Measurements from ENCODE around the gene SLC1A2. TPM values are rescaled to one million over a fixed set of nuclear protein-coding genes. Genes with fewer than 3 reads are reported as not detected.

Gene SLC1A2
- total RNA-seq, 4 donors from 2014 or later = 0.65 to 1.3 (median 0.68) TPM; not detected in 1

DNA sequence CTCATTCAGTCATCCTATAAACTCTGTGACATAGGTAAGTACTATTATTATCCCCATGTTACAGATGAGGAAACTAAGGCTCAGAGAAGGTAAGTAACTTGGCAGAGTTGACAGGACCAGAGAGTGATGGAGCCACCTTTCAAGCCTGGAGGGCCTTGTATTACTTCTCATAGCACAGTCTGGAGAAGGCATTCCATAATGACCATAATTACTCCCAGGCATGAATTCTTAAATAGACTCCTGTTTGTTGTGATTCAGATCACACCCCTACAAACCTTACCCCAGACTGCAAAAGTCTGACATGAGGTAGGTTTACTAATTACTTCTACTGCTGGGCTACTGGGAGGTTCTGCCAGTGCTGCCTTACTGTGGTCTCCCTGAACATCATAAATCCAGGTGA, 203.4 kb downstream of the SLC1A2 start:
- TF ChIP-seq, protein P1, sequence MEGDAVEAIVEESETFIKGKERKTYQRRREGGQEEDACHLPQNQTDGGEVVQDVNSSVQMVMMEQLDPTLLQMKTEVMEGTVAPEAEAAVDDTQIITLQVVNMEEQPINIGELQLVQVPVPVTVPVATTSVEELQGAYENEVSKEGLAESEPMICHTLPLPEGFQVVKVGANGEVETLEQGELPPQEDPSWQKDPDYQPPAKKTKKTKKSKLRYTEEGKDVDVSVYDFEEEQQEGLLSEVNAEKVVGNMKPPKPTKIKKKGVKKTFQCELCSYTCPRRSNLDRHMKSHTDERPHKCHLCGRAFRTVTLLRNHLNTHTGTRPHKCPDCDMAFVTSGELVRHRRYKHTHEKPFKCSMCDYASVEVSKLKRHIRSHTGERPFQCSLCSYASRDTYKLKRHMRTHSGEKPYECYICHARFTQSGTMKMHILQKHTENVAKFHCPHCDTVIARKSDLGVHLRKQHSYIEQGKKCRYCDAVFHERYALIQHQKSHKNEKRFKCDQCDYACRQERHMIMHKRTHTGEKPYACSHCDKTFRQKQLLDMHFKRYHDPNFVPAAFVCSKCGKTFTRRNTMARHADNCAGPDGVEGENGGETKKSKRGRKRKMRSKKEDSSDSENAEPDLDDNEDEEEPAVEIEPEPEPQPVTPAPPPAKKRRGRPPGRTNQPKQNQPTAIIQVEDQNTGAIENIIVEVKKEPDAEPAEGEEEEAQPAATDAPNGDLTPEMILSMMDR (IDR thresholded peaks at IDR 0.05; ENCODE audit: low read depth) = no peak

DNA sequence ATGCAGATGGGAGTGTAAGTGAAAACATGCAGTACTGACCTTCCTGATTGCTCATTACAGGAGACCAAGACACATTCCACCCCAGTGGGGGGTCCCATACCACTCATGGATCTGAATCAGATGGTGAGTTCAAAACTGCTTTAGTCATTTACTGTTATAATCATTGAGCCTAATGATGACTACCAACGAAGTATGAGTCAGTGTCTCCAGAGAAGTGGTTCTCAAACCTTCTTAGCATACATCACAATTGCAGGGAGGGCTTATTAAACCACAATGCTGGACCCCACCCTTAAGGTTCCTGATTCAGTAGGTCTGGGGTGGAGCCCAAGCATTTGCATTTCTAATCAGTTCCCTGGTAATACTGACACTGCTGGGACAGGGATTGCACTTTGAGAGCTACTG, 204.6 kb downstream of the SLC1A2 start:
- TF ChIP-seq, protein P1 (IDR thresholded peaks at IDR 0.05; ENCODE audit: low read depth) = no peak

DNA sequence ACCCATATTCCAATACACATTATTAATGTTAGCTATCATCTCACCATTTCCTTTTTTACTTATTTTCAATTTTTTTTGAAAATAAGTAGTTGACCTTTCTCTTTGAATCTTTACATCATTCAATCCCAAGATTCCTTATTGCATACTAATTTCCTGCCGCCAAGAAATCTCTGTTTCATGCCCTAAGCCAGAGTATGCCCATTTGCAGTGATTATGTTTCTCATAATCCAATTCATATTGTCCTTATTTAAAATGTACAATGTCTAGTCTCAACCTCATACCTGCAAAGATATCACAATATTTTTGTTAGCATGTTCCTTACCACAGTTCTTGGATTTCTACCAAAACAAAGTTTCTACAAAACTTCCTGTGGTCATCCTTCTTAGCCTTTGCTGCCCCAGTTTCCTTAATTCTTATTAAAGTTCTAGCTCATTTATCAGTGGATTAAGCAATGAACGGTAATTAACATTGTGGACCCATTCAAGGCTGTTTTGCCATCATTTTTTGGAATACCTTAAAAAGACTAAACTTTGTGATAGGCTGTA, 205.1 kb downstream of the SLC1A2 start:
- TF ChIP-seq, protein P1 (IDR thresholded peaks at IDR 0.05; ENCODE audit: low read depth) = no peak

DNA sequence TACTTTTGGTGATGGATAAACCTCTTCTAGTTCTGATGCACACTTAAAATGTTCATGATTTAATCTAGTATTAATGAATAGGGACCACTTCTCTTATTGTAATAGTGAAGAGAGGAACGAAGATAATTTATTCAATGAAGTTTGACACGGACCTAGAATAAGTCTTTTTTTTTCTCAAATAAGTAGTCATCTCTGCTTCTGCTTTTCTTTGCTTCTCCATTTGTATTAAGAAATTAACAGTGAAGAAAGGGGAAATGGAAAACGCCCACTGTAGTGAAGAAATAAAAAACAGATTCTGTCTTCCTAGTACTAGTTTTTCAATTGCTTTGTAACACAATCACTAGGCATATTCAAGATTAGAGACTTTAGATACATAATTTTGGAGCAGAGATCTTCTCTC, 207.4 kb downstream of the SLC1A2 start:
- TF ChIP-seq, protein P1 (IDR thresholded peaks at IDR 0.05; ENCODE audit: low read depth) = no peak

DNA sequence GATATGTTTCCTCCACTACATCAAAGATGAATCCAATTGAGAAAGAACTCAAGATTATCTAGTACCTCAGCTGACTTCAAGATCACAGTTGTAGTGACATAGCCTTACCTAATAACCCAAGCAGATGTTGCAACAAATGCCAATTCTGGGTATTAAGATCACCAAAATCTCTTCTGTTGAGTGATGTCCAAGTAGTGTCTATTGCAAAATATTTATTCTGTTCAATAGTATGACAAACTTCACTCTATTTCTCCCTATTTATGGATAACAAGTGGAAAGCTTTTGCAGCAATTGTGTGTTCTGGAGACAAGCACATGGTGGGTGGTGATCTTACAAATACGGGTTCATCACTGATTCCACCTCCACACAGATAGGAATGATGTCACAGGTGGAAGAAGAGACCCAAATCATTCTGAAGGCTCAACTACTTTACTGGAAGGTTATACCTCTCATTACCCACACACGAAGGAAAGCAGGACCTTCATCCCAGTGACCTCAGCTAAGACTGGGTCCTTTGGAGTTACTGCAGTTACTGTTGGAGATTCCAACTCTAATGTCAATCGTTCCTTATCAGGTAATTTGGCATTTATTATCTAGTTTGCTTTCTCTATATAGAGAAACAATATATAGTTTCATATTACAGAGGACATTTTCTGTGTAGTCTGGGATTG, 208.3 kb downstream of the SLC1A2 start:
- TF ChIP-seq, protein P1 (IDR thresholded peaks at IDR 0.05; ENCODE audit: low read depth) = no peak

DNA sequence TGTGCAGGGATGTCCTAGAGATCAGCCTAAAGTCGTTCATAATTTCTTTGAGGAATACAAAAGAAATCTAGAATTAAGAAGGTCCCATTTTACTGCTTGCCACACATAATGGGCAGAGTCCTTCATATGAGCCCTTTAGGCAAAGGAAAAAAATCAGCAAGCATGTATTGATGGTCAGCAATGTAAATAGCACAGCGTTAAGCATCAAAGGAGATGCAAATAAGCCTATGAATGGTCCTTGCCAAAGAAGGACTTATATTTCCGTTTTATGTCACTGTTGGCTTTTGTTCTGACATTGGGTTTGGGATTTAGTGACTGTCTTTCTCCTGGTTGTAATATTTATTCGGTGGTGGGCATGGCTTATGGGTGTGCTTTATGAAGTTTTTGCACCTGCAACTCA, 210.6 kb downstream of the SLC1A2 start:
- TF ChIP-seq, protein P1 (IDR thresholded peaks at IDR 0.05; ENCODE audit: low read depth) = no peak

DNA sequence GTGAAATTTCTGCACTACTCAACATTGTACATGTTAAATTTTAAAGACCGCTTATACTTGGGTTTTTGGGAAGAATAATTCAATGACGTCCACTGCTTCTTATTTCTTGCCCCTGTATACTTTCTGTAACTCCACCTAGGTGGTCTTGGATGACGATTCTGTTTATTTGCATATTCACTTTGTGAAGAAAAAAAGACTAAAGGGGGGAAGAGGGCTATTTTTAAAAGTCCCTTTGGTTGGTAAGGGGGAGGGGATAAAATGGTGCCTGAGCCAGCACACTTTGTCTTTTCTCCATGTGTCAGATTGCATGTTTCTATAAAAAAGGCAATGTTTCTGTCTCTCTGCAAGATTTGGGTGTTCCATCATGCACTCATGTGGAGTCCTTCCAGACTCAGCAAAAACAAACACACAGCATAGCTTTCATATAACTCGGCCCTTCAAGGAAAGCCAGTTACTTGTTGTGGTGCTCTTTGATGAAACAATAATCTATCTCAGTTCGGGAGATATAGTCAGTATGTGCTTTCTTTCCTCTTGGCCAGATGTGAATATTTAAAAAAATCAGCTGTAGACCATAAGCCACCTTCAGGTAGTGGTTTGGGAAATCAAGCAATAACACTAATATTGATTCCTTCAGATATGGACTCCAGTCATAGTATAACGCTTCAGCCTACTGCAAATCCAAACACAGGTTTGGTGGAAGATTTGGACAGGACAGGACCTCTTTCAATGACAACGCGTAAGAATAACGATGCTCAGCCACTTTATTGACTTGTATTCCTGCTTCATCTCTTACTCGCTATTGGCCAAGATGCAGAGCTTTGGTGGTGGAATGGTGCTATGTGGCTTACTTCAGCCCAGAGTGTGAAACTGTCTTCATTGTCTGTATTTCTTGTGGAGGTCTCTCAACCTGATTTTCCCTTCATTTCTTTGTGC, 211.6 kb downstream of the SLC1A2 start:
- TF ChIP-seq, protein P1 (IDR thresholded peaks at IDR 0.05; ENCODE audit: low read depth) = no peak
